ENCODE measurements around the gene CCKAR. TPM values are rescaled to one million over a fixed set of nuclear protein-coding genes. Genes with fewer than 3 reads are reported as not detected.

Gene CCKAR
- total and polyA plus RNA-seq, 2 of the 8 experiments (the other 6 are each of a cell fraction or from before 2014, with no cell fraction given): not detected

DNA sequence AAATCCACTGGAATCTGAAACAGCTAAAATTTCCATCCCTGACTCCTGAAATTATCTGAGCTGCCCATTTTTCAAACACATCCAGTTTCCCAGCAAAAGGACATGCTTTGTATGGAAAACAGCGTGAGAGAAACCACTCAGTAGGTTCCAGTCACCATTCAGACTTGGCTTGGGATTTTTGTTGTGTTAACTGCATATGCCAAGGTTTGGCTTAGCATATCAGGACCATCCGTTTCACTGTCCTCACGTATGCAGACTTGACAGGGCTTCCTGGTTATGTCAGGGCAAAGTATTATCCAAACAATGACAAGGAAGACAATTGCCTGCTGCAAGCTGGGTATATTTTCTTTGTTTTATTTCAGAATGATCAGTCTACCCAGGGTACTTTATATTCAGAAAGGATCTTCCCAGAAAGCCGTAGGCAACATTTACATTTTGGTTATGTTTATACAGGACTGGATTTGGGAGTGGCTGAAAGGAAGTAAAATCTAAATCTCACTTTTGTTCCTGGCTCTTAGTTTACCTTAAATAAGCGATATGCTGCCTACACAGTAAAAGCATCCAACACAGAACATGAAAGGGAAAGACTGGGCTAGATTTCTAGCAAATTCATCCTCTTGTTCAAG is 41.3 kb upstream of the CCKAR start:
- POLR2A ChIA-PET (ENCODE audit: partially characterized antibody): no interaction called here
- H3K23ac ChIP-seq (ENCODE audit: insufficient read length): no peak overlapping the region
- FAIRE-seq: no peak
- TF ChIP-seq POLR2AphosphoS5 (IDR thresholded peaks at IDR 0.05; ENCODE audit: low read depth, low read length) (no peak), ASH2L (IDR thresholded peaks at IDR 0.05; ENCODE audit: low read length) (no peak), RAD21 (IDR thresholded peaks at IDR 0.05 in 1 of 2, conservative IDR thresholded peaks at IDR 0.05 in 1 of 2; ENCODE audit: low read depth in 2 of 2, low read length in 2 of 2) (no peak), RXRA (IDR thresholded peaks at IDR 0.05; ENCODE audit: insufficient read depth, low read depth, low read length) (no peak), KDM1A (IDR thresholded peaks at IDR 0.05; ENCODE audit: borderline replicate concordance, low read length) (no peak), USF2 (IDR thresholded peaks at IDR 0.05; ENCODE audit: low read length) (no peak), TBP (IDR thresholded peaks at IDR 0.05; ENCODE audit: low read depth, low read length) (no peak), JUN (IDR thresholded peaks at IDR 0.05; ENCODE audit: low read depth, low read length) (no peak), ATF3 (IDR thresholded peaks at IDR 0.05; ENCODE audit: insufficient read depth, low read depth, low read length) (no peak), JUND (IDR thresholded peaks at IDR 0.05; ENCODE audit: low read length) (no peak), RFX5 (IDR thresholded peaks at IDR 0.05; ENCODE audit: borderline replicate concordance, low read depth, low read length) (no peak), CHD1 (IDR thresholded peaks at IDR 0.05; ENCODE audit: low read depth, low read length) (no peak)

More for the DNA sequence above, 41.3 kb upstream of the CCKAR start:
- WGBS, 2 experiments (ENCODE audit: extremely low coverage in 1 of 2, insufficient coverage in 1 of 2, insufficient read length in 1 of 2, insufficient replicate concordance in 2 of 2, low coverage in 1 of 2, low lambda C conversion rate in 2 of 2, missing lambda C conversion rate in 1 of 2): 78% methylated on average over 5 of the region's 5 CpGs; no CpG with 5 or more reads in 1 of the 2 experiments
- Histone ChIP-seq H3K79me1 (ENCODE audit: low read depth, low read length) (no peaks in the 10 kb centered on the region), H3K23me2 (ENCODE audit: low read depth, low read length) (no peaks in the 10 kb centered on the region), H2BK12ac (ENCODE audit: low read depth, low read length) (no peak overlapping the region), H3K4me2 (ENCODE audit: insufficient read depth in 1 of 2, low read depth in 2 of 2, low read length in 2 of 2) (no peak overlapping the region), H2BK5ac (ENCODE audit: low read depth, low read length) (no peak overlapping the region), H4K20me1 (replicated peaks in 1 of 2; ENCODE audit: control insufficient read depth in 1 of 2, insufficient read depth in 2 of 2, low read length in 2 of 2) (no peaks in the 10 kb centered on the region), H3K9ac (replicated peaks in 1 of 4; ENCODE audit: extremely low read depth in 1 of 4, low read depth in 3 of 4, low read length in 3 of 4) (no peak overlapping the region), H3K27me3 (replicated peaks in 1 of 4; ENCODE audit: control insufficient read depth in 3 of 4, extremely low read depth in 1 of 4, insufficient read depth in 3 of 4, low read length in 3 of 4) (no peaks in the 10 kb centered on the region), H3K79me2 (ENCODE audit: control insufficient read depth in 1 of 2, insufficient read depth in 2 of 2, low read length in 2 of 2) (no peaks in the 10 kb centered on the region), H2BK120ac (replicated peaks; ENCODE audit: low read depth, low read length) (no peak overlapping the region), H3K4ac (replicated peaks; ENCODE audit: insufficient read length, low read depth, low read length) (no peak overlapping the region), H3K36me3 (ENCODE audit: control insufficient read depth in 2 of 4, insufficient read depth in 4 of 4, low read length in 3 of 4) (no peaks in the 10 kb centered on the region), H3K4me1 (replicated peaks in 1 of 4; ENCODE audit: control insufficient read depth in 3 of 4, insufficient read depth in 4 of 4, low read length in 3 of 4) (peaks cover 0 to 7% (median 0%) of the 10 kb centered on the region in 4 experiments; a peak in 1 of 7 replicates), H2AFZ (ENCODE audit: low read length) (no peak overlapping the region), H2BK20ac (ENCODE audit: low read length) (no peak overlapping the region), H2BK15ac (ENCODE audit: low read length) (no peak overlapping the region), H3K56ac (replicated peaks; ENCODE audit: insufficient read length, low read depth, low read length) (no peak overlapping the region), H2AK5ac (ENCODE audit: low read depth, low read length) (no peak overlapping the region), H3K18ac (ENCODE audit: extremely low read depth, low read length) (no peak overlapping the region), H3K14ac (ENCODE audit: insufficient read length) (no peak overlapping the region), H4K8ac (ENCODE audit: extremely low read depth, insufficient read depth, low read length) (no peak overlapping the region), H3K9me3 (ENCODE audit: insufficient read depth in 2 of 2, low read depth in 1 of 2, low read length in 1 of 2) (no peaks in the 10 kb centered on the region), H4K5ac (ENCODE audit: insufficient read length, low read depth, low read length) (no peak overlapping the region), H3K4me3 (ENCODE audit: extremely low read depth in 1 of 4, insufficient read depth in 2 of 4, low read depth in 3 of 4, low read length in 4 of 4) (no peak overlapping the region), H3K27ac (ENCODE audit: low read depth, low read length) (no peak overlapping the region), H4K91ac (replicated peaks; ENCODE audit: insufficient read length, low read length) (no peak overlapping the region)
- CTCF ChIA-PET (ENCODE audit: partially characterized antibody): interaction anchor here (0.6 to 0.9 kb wide), 3 partner anchors 10 to 689 kb away, joined by 3 read pairs; no protein-coding TSS in a partner anchor
- DNase-seq (ENCODE audit: low read depth in 1 of 2, low spot score in 2 of 2): no peak
